HG03097 (cell line): Measurements from ENCODE around the gene SCGB1D2.
"Not testable (repeated sequence)": the region's sequence is repeated elsewhere in the genome, so short reads cannot be mapped to it uniquely, and the experiment has no call there.

Experiments
- ATAC-seq: cut with Tn5 transposase; IDR thresholded peaks from one replicate; pipeline ENCODE4 v1.9.1; 2021; ENCODE audit not compliant: unreplicated experiment, low FRiP score

The SCGB1D2 gene, protein sequence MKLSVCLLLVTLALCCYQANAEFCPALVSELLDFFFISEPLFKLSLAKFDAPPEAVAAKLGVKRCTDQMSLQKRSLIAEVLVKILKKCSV

GRCh38 chr11:62242021-62242420, at the start of gene SCGB1D2:
TSS of gene SCGB1D2 (plus strand) at chr11:62242239. CDS start at chr11:62242308, 69 bp downstream.
- no peak for ATAC-seq

DNA sequence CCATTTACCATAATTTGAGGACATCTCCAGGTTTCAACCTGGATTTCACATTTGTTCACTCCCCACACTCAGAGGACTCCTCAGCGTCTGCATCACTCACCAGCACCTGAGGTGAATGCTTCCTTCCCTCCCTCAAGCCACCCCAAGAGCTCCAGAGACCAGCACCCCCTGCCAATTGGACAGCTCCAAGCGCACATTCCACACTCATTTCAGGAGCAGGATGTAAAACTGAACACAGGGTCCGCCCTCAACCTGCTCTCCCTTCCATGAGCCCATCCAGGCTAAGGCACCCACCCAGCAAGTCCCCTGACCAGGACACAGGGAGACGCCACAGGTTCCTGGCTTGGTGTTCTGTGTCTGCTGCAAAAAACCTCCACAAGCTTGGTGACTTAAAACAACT, 48.1 kb upstream of the SCGB1D2 start:
- no peak for ATAC-seq

DNA sequence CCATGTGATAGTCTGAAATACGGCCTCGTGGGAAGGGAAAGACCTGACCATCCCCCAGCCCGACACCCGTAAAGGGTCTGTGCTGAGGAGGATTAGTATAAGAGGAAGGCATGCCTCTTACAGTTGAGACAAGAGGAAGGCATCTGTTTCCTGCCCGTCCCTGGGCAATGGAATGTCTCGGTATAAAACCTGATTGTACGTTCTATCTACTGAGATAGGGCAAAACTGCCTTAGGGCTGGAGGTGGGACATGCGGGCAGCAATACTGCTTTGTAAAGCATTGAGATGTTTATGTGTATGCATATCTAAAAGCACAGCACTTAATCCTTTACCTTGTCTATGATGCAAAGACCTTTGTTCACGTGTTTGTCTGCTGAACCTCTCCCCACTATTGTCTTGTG, 47.0 kb upstream of the SCGB1D2 start:
- ATAC-seq: not testable (repeated sequence)

DNA sequence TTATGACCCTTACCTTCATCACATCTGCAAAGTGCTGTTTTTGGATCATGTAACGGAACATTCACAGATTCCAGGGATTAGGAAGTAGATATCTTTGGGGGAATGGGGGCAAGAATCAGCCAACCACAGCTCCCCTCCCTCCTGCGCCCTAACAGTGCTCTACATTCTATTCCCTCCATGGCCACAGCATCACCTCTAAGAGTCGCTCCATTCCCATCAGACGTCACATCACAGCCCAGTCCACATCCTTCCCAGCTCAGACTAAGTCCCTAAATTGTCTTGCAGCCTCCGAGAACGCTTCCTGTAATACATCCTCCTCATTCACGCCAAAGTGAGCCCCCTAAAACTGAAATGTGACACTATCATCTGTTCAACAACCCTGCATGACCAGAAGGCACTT, 46.1 kb upstream of the SCGB1D2 start:
- no peak for ATAC-seq

DNA sequence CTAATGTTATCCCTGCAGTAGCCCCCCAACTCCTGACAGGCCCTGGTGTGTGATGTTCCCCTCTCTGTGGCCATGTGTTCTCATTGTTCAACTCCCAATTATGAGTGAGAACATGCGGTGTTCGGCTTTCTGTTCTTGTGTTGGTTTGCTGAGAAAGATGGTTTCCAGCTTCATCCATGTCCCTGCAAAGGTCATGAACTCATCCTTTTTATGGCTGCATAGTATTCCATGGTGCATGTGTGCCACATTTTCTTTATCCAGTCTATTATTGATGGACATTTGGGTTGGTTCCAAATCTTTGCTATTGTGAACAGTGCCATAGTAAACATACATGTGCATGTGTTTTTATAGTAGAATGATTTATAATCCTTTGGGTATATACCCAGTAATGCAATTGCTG, 44.6 kb upstream of the SCGB1D2 start:
- ATAC-seq: not testable (repeated sequence)

DNA sequence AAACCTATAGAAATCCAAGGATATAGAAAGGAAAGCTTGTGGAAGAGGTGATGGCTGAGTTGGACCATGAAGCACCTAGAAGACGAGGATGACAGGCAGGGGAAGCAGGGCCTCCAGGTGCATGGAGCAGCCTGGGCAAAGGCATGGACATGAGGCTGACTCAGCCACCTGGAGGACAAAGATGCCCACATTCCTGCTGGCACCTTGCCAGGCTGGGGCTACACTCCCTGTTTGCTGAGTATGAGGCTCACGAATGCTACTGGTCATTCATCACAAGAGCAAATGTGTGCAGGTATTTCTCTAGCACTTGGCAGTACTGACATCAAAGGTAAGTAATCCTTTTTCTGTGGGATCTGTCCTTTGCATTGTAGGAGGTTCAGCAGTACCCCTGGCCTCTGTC, 40.7 kb upstream of the SCGB1D2 start:
- ATAC-seq: no peak

DNA sequence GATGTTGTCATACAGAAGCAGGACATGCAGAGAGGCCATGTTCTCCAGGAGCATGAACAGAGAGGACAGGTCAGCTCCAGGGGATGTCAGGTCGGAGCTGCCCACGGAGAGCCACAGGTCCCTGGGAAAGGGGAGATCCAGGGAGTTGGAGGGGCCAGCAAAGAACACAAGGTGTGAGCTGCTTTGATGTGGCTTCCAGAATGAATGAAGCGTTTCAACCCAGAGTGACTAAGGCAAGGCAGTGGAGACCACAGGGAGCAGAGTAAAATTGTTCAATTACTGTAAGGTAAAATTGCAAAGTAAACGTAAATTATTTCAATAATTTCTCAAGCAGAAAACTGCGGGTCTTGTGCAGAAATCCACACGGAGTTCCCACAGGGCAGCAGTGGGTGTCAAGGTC, 39.1 kb upstream of the SCGB1D2 start:
- no peak for ATAC-seq

DNA sequence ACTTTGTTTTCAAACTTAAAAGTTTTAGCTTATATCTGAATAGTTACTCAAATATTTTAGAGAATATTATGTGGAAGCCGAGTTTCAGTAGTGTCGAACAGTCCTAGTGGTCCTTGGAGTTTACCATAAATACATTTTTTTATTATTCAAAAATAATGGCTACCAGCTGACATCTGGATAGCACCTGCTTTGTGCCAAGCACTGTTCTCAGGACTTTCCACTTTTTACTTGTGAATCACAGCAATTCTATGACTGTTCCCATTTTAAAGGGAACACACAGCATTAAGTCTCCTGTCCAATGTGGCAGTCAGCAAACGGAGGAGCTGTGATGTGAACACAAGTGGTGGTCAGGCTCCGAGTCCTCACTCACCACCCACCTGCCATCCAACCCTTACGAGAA, 37.6 kb upstream of the SCGB1D2 start:
- ATAC-seq: no peak

DNA sequence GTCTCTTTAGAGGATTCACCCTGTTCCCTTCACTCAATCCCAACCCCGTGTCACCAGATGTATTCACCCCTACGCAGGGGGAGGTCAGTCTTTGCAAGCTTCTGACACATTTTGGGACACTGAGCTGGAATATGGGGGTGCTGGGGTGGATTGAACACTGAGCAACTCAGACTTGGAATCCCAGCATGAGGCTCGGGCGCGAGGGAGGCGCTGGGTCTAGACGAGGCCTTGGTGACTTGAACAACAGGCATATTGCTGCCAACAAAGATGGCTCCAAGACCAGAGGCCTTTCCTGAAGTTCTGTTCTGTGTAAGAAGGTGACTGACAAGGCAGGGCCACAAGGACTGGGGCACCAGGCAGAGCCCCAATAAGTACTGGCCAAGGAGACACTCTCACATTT, 36.6 kb upstream of the SCGB1D2 start:
- ATAC-seq: no peak

GRCh38 chr11:62206276-62207066, 35.6 kb upstream of the SCGB1D2 start:
- ATAC-seq: not testable (repeated sequence)

DNA sequence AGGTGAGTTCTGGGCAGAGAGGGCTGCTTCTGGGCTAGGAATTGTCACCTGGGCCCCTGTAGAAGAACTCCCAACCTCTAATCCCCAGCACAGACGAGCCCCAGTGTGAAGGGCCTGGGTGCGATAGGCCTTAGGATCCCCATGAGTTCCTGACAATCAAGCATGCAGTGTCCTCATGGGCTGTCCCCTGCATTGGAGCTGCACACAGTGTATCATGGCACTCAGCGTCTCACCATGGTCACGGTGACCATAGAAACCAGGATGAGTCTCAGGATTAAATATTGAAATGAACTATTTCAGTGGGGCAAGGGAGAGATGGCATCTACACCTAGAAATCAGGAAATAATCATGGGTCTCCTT, 33.3 kb upstream of the SCGB1D2 start:
- ATAC-seq: no peak

- no peak for ATAC-seq
Measured at GRCh38 chr11:62217191-62217748, 24.8 kb upstream of the SCGB1D2 start.

DNA sequence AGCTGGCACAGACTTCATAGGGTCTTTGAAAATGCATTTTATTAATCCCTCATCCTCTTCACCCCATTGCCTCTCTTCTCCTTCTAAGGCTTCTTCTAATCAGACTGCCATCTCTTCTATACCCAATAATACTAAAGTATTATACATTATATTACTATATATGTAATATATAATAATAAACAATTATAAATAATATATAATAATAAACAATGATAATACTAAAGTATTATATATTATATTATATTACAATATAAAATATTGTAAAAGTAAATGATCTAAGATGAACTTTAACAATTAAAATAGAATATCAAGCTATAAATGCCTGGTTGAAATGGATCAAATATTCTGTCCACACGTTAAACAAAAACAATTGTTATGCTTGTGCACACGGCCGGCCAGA, 20.5 kb upstream of the SCGB1D2 start:
- ATAC-seq: no peak

- no peak for ATAC-seq
Measured at GRCh38 chr11:62223095-62223494, 18.9 kb upstream of the SCGB1D2 start.

DNA sequence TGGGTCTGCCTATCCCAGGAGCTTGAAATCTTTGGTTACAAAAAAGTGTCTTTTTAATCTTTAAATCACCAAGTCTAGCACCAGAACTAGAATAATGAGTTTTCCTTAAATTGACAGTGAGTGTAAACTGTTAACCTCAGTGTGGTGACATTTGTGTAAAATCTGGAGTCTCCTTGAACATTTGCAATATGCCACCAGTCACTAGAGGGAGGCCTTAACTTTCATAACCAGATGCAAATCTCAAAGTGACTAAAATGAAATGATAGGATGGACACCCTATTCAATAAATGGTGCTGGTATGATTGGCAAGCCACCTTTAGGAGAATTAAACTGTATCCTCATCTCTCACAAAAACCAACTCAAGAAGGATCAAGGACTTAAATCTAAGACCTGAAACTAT, 8.3 kb upstream of the SCGB1D2 start:
- no peak for ATAC-seq

DNA sequence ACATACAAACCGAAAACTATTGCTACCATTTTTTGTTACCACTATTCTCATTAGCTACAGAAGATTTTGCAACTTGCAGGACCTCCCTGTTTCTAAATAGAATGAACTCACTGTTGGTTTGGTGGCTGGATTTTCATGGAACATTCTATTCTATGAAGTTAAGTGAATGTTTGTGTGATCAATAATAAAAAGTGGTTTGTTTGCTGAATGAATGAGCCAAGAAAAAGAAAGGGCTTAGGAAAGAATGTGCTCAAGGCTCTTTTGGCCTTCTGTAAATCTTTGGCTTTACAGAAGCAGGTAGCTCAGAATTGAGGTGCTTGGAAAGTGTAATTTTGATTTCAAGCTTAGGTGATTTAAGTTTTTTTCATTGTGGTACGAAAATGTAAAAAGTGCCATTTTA, 5.9 kb upstream of the SCGB1D2 start:
- ATAC-seq: no peak

DNA sequence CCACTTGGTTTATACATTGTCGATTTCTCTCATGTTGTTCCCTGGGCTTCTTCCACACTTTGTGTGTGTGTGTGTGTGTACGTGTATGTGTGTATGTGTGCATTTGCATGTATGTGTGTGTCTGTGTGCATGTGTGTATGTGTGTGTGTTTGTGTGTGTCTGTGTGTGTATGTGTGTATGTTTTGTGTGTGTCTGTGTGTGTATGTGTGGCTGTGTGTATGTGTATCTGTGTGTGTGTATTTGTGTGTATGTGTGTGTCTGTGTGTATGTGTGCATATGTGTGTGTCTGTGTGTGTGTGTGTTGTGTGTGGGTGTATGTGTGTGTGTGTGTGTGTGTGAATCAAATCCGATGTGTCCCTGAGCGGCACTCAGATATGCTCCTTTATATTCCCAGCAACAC, 4.5 kb upstream of the SCGB1D2 start:
- no peak for ATAC-seq

GRCh38 chr11:62238151-62238550, 3.9 kb upstream of the SCGB1D2 start:
- ATAC-seq: no peak

DNA sequence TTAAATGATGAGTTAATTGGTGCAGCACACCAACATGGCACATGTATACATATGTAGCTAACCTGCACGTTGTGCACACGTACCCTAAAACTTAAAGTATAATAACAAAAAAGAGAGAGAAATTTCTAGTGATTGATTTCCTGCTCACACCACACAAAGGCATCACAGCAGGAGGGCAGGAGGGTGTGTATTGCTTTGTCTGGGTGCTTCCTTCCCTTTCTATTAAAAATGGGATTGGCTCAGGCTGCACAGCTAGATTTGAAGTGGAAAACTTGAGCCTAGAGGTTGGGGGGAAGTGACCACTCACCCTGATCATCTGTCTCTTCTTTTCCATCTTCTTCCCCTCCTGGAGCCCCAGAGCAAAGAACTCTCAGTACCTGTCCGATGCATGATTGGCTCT, 944 bp upstream of the SCGB1D2 start:
- no peak for ATAC-seq

DNA sequence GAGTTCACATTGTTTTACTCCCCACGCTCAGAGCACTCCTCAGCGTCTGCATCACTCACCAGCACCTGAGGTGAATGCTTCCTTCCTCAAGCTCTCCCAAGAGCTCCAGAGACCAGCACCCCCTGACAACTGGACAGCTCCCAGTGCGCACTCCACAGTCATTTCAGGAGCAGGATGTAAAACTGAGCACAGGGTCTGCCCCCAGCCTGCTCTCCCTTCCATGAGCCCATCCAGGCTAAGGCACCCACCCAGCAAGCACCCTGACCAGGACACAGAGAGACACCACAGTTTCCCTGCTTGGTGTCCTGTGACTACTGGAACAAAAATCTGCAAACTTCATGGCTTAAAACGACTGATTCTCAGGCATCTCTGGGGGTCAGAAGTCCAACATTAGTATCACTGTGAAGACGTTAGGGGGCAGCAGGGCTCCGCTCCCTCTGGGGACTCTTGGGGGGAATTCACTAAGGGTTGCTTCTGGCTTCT, 3.3 kb downstream of the SCGB1D2 start:
- ATAC-seq: no peak

- ATAC-seq: no peak
Measured at GRCh38 chr11:62251698-62252097, 9.7 kb downstream of the SCGB1D2 start.

- ATAC-seq: no peak
Measured at GRCh38 chr11:62253999-62254542, 12.0 kb downstream of the SCGB1D2 start.
